ENCODE measurements around the gene TMEM184A.

The TMEM184A gene

DNA sequence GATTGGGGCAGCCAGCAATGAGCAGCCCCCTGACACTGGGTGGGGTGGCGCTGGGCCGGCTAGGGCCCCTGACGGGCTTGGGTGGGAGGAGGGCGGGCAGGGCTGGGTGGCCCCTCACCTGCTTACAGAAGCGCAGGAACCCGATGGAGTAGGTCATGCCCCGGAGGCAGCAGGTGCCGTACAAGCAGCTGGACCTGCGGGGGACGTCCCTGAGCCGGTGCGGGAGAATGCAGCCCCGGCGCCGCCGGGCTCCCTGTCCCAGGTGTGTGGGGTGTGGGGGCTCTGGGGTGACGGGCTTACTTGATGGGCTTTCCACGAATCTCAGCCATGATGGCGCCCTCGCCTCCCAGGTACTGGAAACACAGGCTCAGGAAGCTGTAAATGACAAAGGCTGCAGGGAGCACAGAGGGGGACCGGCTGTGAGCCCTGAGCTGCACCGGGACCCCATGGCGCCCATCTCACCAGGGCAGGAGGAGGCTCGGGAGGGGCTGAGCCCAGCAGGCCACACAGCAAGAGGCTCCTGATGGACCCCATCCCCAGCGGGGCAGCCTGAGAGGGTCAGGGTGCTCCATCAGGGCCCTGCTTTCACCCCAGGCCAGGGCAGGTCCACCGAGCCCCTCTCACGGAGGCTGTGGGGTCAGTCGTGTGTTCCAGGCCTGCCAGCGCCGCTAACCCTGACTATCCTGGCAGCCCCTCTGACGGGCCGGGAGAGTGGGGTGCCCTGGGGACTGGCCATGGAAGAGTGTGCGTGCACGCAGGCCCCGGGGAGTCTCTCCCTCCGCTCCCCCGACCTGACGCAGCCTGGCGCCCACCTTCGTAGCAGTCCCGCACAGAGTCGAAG is 5.8 kb downstream of the TMEM184A start:
- Histone ChIP-seq H3K4me2 (ENCODE audit: insufficient read depth, low read length, poor library complexity, severe bottlenecking) (no peak overlapping the region), H2AFZ (ENCODE audit: low read length) (no peak overlapping the region), H3K79me1 (ENCODE audit: low read depth, low read length) (peaks cover 2% of the 10 kb centered on the region), H3K27ac (replicated peaks; ENCODE audit: low read length) (no peak overlapping the region), H2AK5ac (ENCODE audit: low read depth, low read length) (peak overlapping the region; percentile 92), H3K14ac (ENCODE audit: low read length) (no peak overlapping the region), H4K8ac (ENCODE audit: low read depth, low read length) (peak overlapping the region; percentile 65), H3K36me3 (replicated peaks in 1 of 2; ENCODE audit: control insufficient read depth in 2 of 2, insufficient read depth in 2 of 2, low read length in 2 of 2) (no peaks in the 10 kb centered on the region), H3K27me3 (ENCODE audit: control insufficient read depth in 3 of 3, insufficient read depth in 3 of 3, low read depth in 1 of 3, low read length in 3 of 3) (peaks cover 0 to 6% (median 3%) of the 10 kb centered on the region in 3 experiments), H4K91ac (ENCODE audit: low read depth, low read length, poor library complexity) (no peak overlapping the region), H2BK120ac (ENCODE audit: low read depth, low read length) (peak overlapping the region; percentile 14), H3K9ac (ENCODE audit: low read depth, low read length, poor library complexity) (peak overlapping the region; percentile 30), H3K4ac (ENCODE audit: low read length) (no peak overlapping the region), H2BK12ac (ENCODE audit: low read length) (no peak overlapping the region), H2BK5ac (ENCODE audit: low read length) (peak overlapping the region; percentile 39), H3K9me3 (replicated peaks in 1 of 2; ENCODE audit: control insufficient read depth in 2 of 2, insufficient read depth in 1 of 2, low read depth in 1 of 2, low read length in 2 of 2) (peaks cover 0 to 3% of the 10 kb centered on the region in 2 donors), H2BK15ac (ENCODE audit: low read length) (peak overlapping the region; percentile 94), H3K18ac (ENCODE audit: low read length) (peak overlapping the region; percentile 76), H3K23ac (ENCODE audit: low read depth, low read length, poor library complexity) (peak overlapping the region; percentile 80), H3K4me1 (ENCODE audit: control insufficient read depth in 2 of 2, insufficient read depth in 1 of 2, low read depth in 1 of 2, low read length in 2 of 2) (peaks cover 1 to 3% of the 10 kb centered on the region in 2 donors), H3K4me3 (ENCODE audit: low read length in 2 of 2) (no peak overlapping the region)
- WGBS, 2 donors (ENCODE audit: extremely low coverage in 2 of 2, insufficient read length in 2 of 2, insufficient replicate concordance in 1 of 2): no CpG with 5 or more reads among the region's 42 CpGs
- no peak for DNase-seq (ENCODE audit: low spot score)

DNA sequence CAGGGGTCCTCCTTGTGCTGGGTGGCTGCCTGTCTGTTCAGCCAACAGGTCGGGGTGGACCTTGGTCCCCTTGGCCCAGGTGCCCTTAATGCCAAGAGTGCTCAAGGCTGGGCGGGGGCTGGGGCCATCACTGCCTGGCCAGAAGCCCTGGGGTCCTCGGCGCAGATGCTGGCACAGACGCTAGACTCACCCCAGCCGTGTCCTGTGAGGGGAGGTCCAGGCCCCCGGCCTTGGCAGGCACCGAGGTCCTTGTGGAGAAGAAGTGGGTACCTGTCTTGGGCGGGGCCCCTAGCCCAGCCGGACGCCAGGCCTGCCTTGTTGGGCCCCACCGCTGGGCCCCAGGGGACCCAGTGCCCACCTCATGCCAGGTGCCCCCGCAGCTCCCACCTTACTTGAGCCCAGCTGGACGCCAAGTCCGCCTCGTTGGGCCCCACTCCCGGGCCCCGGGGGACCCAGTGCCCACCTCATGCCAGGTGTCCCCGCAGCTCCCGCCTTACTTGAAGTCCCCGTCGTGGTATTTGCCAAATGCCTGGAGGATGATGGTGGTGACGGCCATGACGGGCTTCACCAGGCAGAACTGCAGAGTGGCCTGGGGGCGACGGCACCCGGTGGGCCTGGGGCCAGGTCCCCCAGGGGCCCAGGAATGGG is 6.5 kb downstream of the TMEM184A start:
- H3K4me2 ChIP-seq (ENCODE audit: insufficient read depth, low read length, poor library complexity, severe bottlenecking): no peak overlapping the region
- H3K79me1 ChIP-seq (ENCODE audit: low read depth, low read length): peaks cover 2% of the 10 kb centered on the region
- H4K91ac ChIP-seq (ENCODE audit: low read depth, low read length, poor library complexity): no peak overlapping the region
- H2AK5ac ChIP-seq (ENCODE audit: low read depth, low read length): peak overlapping the region; percentile 92
- DNase-seq (ENCODE audit: low spot score): no peak
- no peaks in the 10 kb centered on the region for H3K36me3 ChIP-seq (replicated peaks in 1 of 2; ENCODE audit: control insufficient read depth in 2 of 2, insufficient read depth in 2 of 2, low read length in 2 of 2)
- no peaks in the 10 kb centered on the region for H3K4me1 ChIP-seq (ENCODE audit: control insufficient read depth in 2 of 2, insufficient read depth in 1 of 2, low read depth in 1 of 2, low read length in 2 of 2)
- no peak overlapping the region for H3K23ac ChIP-seq (ENCODE audit: low read depth, low read length, poor library complexity)
- peak overlapping the region; percentile 85 for H2BK15ac ChIP-seq (ENCODE audit: low read length)
- no peak overlapping the region for H3K27ac ChIP-seq (replicated peaks; ENCODE audit: low read length)
- H4K8ac ChIP-seq (ENCODE audit: low read depth, low read length): peak overlapping the region; percentile 65
- H3K4me3 ChIP-seq (ENCODE audit: low read length in 2 of 2): peak overlapping the region in 1 of 2 donors; percentile 19
- H2BK12ac ChIP-seq (ENCODE audit: low read length): peak overlapping the region; percentile 94
- H2AFZ ChIP-seq (ENCODE audit: low read length): no peak overlapping the region
- H3K18ac ChIP-seq (ENCODE audit: low read length): peak overlapping the region; percentile 76
- H3K4ac ChIP-seq (ENCODE audit: low read length): no peak overlapping the region
- H3K27me3 ChIP-seq (ENCODE audit: control insufficient read depth in 3 of 3, insufficient read depth in 3 of 3, low read depth in 1 of 3, low read length in 3 of 3): peaks cover 0 to 6% (median 3%) of the 10 kb centered on the region in 3 experiments
- H3K14ac ChIP-seq (ENCODE audit: low read length): peak overlapping the region; percentile 99
- no peak overlapping the region for H2BK5ac ChIP-seq (ENCODE audit: low read length)
- peaks cover 0 to 3% of the 10 kb centered on the region in 2 donors for H3K9me3 ChIP-seq (replicated peaks in 1 of 2; ENCODE audit: control insufficient read depth in 2 of 2, insufficient read depth in 1 of 2, low read depth in 1 of 2, low read length in 2 of 2)
- H2BK120ac ChIP-seq (ENCODE audit: low read depth, low read length): peak overlapping the region; percentile 14
- no peak overlapping the region for H3K9ac ChIP-seq (ENCODE audit: low read depth, low read length, poor library complexity)
- no CpG with 5 or more reads among the region's 27 CpGs for WGBS, 2 donors (ENCODE audit: extremely low coverage in 2 of 2, insufficient read length in 2 of 2, insufficient replicate concordance in 1 of 2)

DNA sequence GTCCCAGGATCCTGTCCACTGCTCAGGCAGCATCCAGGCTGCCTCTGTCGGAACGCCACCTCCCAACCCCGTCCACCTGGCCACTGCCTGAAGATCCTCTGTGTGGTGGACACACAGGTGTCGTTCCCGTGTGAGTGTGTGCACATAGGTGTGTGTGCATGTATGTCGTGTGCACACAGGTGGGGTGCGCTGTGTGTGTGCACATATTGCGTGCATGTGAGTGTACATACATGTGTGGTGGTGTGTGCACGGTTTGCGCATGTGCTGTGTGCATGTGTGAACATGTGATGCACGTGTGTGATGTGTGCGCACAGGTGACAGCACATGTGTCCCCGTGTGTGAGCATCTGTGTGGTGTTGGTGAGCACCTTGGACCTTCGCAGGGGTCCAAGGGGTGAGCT is 7.1 kb downstream of the TMEM184A start:
- Histone ChIP-seq H3K27ac (replicated peaks; ENCODE audit: low read length) (no peak overlapping the region), H4K91ac (ENCODE audit: low read depth, low read length, poor library complexity) (peak overlapping the region; percentile 72), H2AFZ (ENCODE audit: low read length) (no peak overlapping the region), H3K36me3 (replicated peaks in 1 of 2; ENCODE audit: control insufficient read depth in 2 of 2, insufficient read depth in 2 of 2, low read length in 2 of 2) (no peaks in the 10 kb centered on the region), H2BK5ac (ENCODE audit: low read length) (no peak overlapping the region), H3K79me1 (ENCODE audit: low read depth, low read length) (peaks cover 2% of the 10 kb centered on the region), H2BK120ac (ENCODE audit: low read depth, low read length) (peak overlapping the region; percentile 14), H2BK15ac (ENCODE audit: low read length) (peak overlapping the region; percentile 85), H3K4me2 (ENCODE audit: insufficient read depth, low read length, poor library complexity, severe bottlenecking) (no peak overlapping the region), H3K4me1 (ENCODE audit: control insufficient read depth in 2 of 2, insufficient read depth in 1 of 2, low read depth in 1 of 2, low read length in 2 of 2) (no peaks in the 10 kb centered on the region), H3K23ac (ENCODE audit: low read depth, low read length, poor library complexity) (peak overlapping the region; percentile 73), H2BK12ac (ENCODE audit: low read length) (peak overlapping the region; percentile 94), H3K18ac (ENCODE audit: low read length) (peak overlapping the region; percentile 76), H3K4ac (ENCODE audit: low read length) (peak overlapping the region; percentile 37), H3K14ac (ENCODE audit: low read length) (peak overlapping the region; percentile 99), H4K8ac (ENCODE audit: low read depth, low read length) (peak overlapping the region; percentile 65), H3K27me3 (ENCODE audit: control insufficient read depth in 3 of 3, insufficient read depth in 3 of 3, low read depth in 1 of 3, low read length in 3 of 3) (peaks cover 0 to 6% (median 3%) of the 10 kb centered on the region in 3 experiments), H3K9ac (ENCODE audit: low read depth, low read length, poor library complexity) (peak overlapping the region; percentile 88), H3K9me3 (replicated peaks in 1 of 2; ENCODE audit: control insufficient read depth in 2 of 2, insufficient read depth in 1 of 2, low read depth in 1 of 2, low read length in 2 of 2) (peaks cover 0 to 3% of the 10 kb centered on the region in 2 donors), H3K4me3 (ENCODE audit: low read length in 2 of 2) (peak overlapping the region in 1 of 2 donors; percentile 19), H2AK5ac (ENCODE audit: low read depth, low read length) (peak overlapping the region; percentile 92)
- no peak for DNase-seq (ENCODE audit: low spot score)
- WGBS, 2 donors (ENCODE audit: extremely low coverage in 2 of 2, insufficient read length in 2 of 2, insufficient replicate concordance in 1 of 2): no CpG with 5 or more reads among the region's 14 CpGs

- DNase-seq (ENCODE audit: low spot score): no peak
- WGBS, 2 donors (ENCODE audit: extremely low coverage in 2 of 2, insufficient read length in 2 of 2, insufficient replicate concordance in 1 of 2): no CpG with 5 or more reads among the region's 17 CpGs
Observed at GRCh38 chr7:1548438-1548831, 7.6 kb downstream of the TMEM184A start.

More at GRCh38 chr7:1548438-1548831, 7.6 kb downstream of the TMEM184A start:
- Histone ChIP-seq H3K14ac (ENCODE audit: low read length) (no peak overlapping the region), H2BK5ac (ENCODE audit: low read length) (peak overlapping the region; percentile 53), H3K79me1 (ENCODE audit: low read depth, low read length) (peaks cover 2% of the 10 kb centered on the region), H3K27ac (replicated peaks; ENCODE audit: low read length) (no peak overlapping the region), H3K4me2 (ENCODE audit: insufficient read depth, low read length, poor library complexity, severe bottlenecking) (no peak overlapping the region), H2BK120ac (ENCODE audit: low read depth, low read length) (peak overlapping the region; percentile 14), H3K9ac (ENCODE audit: low read depth, low read length, poor library complexity) (peak overlapping the region; percentile 12), H3K27me3 (ENCODE audit: control insufficient read depth in 3 of 3, insufficient read depth in 3 of 3, low read depth in 1 of 3, low read length in 3 of 3) (peaks cover 0 to 6% (median 3%) of the 10 kb centered on the region in 3 experiments), H3K4me1 (ENCODE audit: control insufficient read depth in 2 of 2, insufficient read depth in 1 of 2, low read depth in 1 of 2, low read length in 2 of 2) (no peaks in the 10 kb centered on the region), H3K9me3 (replicated peaks in 1 of 2; ENCODE audit: control insufficient read depth in 2 of 2, insufficient read depth in 1 of 2, low read depth in 1 of 2, low read length in 2 of 2) (peaks cover 0 to 3% of the 10 kb centered on the region in 2 donors), H3K4ac (ENCODE audit: low read length) (no peak overlapping the region), H2AK5ac (ENCODE audit: low read depth, low read length) (peak overlapping the region; percentile 92), H2BK15ac (ENCODE audit: low read length) (peak overlapping the region; percentile 81), H2BK12ac (ENCODE audit: low read length) (peak overlapping the region; percentile 58), H3K36me3 (replicated peaks in 1 of 2; ENCODE audit: control insufficient read depth in 2 of 2, insufficient read depth in 2 of 2, low read length in 2 of 2) (no peaks in the 10 kb centered on the region), H2AFZ (ENCODE audit: low read length) (no peak overlapping the region), H3K18ac (ENCODE audit: low read length) (no peak overlapping the region), H4K91ac (ENCODE audit: low read depth, low read length, poor library complexity) (no peak overlapping the region), H4K8ac (ENCODE audit: low read depth, low read length) (peak overlapping the region; percentile 43), H3K4me3 (ENCODE audit: low read length in 2 of 2) (no peak overlapping the region), H3K23ac (ENCODE audit: low read depth, low read length, poor library complexity) (peak overlapping the region; percentile 80)

Data from neuronal stem cell (in vitro differentiated cells).